ELR (cell line): Measurements from ENCODE around the gene SMIM44.

Experiments used
- DNase-seq: peaks from one replicate; pipeline ENCODE4 v3.0.0-alpha.2; 2015; ENCODE audit warnings: low read depth

SMIM44 gene

DNA sequence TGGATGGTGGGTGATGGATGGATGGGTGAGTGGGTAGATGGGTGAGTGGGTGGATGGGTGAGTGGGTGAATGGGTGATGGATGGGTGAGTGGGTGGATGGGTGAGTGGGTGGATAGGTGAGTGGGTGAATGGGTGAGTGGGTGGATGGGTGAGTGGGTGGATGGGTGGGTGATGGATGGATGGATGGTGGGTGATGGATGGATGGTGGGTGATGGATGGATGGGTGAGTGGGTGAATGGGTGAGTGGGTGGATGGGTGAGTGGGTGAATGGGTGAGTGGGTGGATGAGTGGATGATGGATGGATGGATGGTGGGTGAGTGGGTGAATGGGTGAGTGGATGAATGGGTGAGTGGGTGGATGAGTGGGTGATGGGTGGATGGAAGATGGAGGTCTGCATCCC lies 5.7 kb downstream of the SMIM44 start:
- no peak for DNase-seq

DNA sequence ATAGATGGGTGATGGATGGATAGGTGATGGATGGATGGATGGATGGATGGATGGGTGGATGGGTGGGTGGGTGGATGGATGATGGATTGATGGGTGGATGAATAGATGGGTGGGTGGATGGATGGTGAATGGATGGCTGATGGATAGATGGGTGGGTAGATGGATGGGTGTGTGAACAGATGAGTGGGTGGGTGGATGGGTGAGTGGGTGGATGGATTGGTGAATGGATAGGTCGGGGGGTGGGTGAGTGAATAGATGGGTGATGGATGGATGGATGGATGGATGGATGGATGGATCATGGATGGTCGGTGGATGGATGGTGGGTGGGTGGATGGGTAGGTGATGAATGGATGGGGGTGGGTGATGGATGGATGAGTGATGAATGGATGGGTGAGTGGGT lies 6.4 kb downstream of the SMIM44 start:
- DNase-seq = no peak

DNA sequence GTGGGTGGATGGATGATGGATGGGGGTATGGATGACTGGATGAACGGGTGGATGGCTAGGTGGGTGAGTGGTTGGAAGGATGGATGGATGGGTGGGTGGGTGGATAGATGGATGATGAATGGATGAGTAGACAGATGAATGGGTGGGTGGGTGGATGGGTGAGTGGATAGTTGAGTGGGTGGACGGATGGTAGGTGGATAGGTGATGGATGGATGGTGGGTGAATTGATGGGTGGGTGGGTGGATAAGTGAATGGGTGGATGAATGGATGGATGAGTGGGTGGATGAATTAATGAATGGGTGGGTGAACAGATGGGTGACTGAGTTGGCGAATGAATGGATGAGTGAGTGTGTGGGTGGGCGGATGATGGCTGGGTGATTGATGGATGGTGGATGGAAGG lies 7.8 kb downstream of the SMIM44 start:
- DNase-seq = no peak

DNA sequence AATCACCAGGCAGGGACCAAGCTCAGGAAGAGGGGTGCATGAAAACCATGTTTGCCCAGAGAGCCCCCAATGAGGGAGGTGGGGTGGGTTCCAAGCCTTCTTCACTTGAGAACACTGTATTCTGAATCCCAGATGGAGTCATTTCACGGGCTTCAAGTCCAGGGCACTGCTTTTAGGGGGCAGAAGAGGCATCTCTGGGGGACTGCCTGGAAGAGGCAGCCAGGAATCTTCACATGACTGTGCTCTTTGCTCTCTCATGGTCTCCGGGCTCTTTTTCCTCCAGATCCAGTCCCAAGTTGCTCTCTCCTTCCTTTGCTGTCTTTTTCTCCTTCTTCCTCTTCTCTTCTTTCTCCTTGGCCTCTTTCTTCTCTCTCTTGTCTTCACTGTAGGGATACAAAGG lies 8.6 kb downstream of the SMIM44 start:
- DNase-seq = no peak

DNA sequence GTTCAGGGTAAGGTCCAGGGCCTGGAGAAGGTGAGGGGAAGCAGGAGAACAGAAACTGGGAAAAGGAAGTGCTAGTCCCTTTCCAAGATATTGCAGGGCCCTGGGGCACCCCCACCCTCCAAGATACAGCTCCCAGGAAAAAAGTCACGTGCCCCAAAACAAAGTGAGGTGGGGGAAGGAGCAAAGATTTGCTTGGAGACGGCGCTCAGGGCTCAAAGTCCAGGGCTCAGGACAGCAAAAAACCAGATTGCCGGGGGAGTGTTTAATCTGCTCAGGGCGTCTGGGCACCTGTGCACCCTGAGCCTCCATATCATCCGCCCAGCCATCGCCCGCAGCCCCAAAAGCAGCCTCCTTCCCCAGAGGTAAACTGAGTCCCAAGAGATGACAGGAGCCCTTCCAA lies 9.2 kb downstream of the SMIM44 start:
- no peak for DNase-seq

DNA sequence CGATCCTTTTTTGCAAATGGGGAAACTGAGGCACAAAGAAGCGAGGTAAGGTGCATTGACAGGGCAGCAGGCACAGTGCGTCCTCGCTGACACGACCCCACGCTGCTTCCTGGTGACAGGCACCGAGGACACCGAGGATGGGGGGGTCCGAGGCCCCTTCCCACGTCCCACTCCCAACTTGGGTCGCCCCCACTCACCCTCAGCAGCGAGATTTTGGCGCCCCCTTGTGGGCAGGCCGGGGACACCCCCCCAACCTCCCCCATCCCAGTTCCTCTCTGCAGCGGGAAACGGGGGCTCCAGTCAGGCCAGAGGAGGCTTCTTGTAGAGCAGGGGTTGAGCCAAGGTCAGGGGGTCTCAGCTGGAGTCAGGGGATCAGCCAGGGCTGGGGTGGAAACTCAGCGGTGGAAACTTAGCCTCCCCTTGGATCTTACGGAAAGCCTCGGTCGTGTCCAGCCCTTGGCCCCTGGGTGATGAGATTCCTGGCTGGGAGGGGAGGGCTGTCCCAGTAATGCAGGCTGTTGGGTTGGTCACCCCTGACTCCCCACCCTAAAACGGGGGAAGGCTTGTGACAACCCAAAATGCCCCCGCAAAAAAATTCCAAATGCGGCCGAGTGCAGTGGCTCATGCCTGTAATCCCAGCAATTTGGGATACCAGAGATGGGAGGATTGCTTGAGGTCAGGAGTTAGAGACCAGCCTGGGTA lies 11.1 kb downstream of the SMIM44 start:
- DNase-seq = peak; percentile 36

DNA sequence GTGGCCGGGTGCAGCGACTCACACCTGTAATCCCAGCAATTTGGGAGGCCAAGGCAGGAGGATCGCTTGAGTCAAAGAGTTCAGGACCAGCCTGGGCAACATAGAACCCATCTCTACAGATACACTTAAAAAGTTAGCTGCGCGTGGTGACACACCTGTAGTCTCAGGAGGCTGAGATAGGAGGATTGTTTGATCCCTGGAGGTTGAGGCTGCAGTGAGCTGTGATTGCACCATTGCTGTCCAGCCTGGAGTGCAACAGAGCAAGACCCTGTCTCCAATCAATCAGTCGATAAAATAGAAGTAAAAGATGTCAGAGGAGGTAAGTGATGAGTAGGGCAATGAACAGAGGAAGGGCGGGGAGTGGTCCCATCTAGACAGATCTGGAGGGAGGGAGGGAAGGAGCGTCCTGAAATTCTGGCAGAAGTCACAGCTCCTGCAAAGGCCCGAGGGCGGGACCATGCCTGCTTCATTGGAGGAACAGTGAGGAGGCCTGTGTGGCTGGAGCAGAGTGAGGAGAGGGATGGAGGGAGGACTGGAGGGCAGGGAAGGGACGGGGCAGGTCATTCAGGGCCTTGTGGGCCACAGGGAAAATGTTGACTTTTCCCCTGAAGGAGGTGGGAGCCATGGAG lies 12.6 kb downstream of the SMIM44 start:
- no peak for DNase-seq

DNA sequence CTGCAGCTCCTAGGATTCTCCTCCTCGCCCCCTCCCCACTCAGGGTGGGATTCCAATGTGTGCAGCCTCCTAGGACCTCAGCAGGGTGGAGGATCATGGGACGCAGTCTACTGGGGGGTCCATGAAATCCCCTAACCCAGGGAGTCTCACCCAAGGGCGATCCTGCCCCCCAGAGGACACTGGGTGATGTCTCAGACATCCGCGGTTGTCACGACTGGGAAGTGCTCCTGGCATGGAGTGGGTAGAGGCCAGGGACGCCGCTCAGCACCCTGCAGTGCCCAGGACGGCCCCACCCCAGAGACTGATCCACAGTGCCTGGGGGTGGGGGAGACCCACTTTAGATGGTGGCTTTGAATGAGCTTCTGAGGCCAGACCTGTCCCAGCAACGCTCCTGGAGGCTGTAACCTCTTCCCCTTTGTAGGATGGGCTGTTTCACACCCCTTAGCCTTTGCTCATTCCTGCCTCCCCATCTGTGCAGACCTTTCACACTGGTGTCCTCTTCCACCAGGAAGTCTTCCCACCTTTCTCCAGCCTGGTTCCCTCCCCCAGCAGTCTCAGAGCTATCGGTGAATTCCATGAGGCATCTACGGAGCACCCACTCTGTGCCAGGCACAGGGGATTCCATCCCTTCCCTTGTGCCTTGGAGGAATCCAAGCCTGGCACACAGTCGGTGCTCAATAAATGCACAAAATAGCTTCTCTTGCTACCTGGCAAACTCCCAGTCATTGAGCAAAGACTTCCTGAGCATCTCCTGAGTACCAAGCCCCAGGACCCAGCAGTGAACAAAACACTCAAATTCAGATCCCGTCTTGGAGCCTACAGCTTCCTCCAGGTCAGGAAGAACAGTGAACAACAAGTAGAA lies 13.4 kb downstream of the SMIM44 start:
- DNase-seq = no peak

DNA sequence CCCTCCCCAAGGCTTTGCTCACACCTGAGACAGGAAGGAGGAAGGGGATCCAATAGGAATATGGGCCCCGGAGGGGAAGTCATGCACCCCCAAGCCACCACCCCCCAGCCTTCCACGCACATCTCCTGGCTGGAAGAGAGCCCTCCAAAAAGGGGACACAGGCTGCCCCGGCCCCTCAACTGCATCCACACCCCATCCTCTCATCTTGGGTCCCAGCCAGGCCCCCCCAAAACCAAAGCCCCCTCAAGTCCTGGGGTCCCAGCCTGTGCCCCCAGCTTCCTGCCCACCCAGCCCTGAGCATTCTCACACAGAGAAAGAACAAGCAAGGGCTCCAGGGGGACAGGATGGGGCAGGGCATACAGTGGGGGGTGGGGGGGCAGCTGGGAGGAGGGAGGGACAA lies 15.0 kb downstream of the SMIM44 start:
- DNase-seq = no peak

DNA sequence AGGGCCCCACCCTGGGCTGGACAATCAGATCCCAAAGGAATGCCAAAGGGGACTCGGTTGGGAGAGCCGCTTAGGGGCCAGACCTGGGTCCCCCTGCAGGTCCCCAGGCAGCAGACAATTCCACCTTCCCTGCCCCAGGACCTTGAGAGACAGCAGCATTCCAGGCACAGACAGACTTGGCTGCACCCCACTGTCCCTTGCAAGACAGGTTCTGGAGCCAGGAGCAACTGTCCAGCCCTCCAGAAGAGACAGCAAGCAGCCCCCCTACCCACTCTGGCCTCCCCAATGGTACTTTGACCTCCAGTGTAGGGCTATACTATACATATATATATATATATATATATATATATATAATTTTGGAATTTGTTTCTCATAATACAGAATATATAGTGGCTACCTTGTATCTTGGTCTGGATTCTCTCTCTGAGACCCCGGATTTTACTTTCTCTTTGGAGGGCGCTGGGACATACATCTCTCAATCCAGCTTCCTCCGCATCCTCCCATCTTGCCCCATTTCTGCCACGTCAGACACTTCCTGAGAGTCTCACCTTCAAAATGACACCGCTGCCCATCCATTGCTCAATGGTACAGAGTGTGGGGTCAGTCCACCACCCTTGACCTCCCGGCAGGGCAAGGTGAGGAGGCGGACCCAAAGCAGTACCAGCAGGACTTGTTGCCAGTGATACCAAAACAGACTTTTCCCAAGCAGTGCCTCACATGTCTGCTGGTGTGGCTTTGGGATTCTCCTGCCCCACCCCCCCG lies 15.6 kb downstream of the SMIM44 start:
- no peak for DNase-seq

DNA sequence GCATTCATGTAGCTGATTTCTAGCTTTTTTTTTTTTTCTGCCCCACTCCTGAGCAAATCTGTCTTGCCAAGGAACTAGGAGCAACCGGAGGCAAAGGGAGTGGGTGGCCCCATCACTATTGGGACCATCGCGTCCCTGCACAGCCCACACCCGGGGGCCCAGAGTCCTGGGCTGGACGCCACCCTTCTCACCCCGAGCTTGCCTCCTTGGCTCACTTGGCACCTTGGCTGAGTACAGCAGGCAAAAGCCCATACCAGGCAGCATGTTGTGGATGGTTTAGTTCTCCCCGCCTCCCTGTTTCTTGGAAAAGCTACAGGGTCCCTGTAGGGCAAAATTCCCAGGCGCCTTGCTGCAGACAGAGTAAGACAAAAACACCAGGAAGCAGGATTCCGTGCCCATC lies 16.6 kb downstream of the SMIM44 start:
- no peak for DNase-seq

DNA sequence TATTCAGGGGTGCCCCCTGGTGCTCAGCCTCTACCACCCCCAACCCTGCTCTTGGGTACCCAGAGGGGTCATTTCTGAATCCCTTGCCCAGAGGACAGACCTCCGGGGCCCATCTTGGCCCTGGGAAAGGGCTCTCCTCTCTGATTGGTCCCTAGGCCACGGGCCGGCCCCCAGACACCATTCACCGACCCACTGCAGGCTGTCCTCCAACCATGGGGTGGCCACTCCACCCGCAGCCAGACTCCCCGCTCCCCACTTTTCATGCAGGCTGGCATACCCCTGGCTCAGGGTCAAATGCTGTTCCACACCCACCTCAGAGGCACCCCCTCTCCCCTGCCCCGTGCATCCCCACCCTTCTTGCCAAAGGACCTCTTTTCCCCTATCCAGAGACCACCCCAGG lies 17.7 kb downstream of the SMIM44 start:
- no peak for DNase-seq

DNA sequence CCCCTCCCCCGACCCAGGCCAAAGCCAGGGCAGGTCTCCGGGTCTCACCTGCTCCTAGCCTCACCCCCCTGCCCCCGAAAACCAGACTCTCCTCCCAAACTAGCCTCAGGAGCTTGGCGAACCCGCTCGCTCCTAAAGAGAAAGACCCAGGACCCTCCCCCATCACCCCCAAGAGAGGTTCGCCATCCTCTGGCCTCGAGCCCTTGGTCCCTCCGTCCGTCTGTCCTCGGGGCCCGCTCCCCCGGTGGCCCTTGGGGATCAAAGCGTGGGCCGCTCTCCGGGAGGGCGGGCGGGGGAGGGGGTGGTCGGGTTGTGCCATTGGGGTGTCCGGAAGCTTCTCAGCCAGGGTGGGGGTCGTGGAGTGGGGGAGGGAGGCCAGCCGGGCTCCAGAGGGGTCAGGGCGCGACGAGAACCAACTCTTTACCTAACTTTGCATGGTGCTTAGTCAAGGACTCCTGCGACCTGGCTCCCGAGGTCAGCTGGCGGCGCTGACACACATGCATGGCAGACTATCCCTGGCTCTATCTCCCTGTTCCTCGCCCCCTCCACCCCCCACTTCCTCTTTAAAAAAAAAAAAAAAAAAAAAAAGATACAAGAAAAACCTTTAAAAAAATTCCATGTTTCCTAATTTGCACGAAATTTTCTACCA lies 18.5 kb downstream of the SMIM44 start:
- no peak for DNase-seq

DNA sequence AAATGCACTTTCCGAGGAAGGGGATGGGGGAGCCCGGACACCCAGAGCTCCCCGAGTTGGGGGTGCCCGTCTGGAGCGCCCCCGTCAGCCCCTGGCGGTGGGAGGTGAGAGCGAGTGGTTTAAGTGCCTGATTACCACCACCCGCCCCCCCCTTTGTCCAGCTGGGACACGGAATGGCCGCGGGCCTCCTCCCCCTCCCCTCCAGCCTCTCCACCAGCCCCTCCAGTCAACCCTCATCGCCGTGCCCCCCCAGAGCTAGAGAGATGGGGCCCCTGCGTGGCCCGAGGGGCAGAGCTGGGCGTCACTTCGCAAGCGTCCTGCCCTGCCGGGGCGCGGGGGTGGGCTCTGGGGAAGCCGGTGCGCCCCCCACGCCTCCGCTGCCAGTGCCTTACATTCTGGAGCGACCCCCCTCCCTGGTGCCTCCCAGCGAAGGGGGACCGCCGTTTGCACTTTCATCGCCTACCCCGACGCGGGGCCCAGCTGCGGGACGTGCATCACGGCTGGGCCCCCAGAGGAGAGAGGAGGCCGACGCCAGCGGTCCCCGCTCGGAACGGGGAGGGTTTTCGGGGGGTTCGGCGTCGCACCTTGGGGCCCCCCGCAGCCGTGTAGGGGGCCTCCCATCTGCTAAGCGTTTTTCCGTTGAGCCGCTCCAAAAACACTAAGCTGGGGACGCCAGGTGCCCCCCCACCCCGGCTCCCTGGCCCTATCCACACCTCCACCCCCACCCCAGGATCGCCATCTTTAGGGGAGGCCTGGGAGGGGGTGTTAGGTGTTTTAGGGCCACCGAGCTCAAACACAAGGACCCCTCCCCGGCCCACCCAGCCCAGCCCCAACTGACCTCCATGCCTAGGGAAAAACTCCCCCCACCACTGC lies 19.3 kb downstream of the SMIM44 start:
- DNase-seq = no peak

DNA sequence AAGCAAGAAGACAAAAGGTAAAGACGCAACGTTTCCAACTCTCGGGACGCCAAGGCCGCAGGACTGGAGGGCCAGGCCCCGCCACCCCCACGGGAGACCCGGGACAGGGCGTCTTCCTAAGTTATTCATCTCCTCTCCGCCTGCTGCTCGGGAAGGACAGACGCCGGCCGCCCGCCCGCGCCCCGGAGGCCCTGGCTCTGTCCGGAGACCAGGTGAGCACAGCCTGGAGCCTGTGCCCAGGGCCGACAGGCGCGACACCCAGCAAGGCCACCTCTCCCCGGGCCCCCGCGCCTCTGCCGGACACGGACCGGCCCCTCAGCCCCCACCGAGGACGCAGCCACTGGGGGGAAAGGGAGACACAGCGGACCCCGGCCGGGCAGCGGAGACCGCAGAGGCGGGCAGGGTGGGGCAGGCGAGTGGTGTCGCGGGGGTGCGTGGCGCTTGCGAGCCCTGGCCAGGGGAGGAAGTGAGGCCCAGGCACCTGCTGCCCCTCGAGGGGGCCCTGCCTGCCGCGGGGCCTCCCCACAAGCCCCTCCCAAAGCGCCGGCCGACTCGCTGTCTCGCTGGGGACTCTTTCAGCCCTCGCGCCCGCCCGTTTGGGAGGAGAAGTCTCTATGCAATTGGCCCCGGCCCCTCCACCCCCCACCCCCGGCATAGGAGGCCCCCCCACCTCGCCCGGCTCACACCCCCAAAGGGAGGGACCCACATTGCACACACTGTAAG lies 20.1 kb downstream of the SMIM44 start:
- DNase-seq = no peak

DNA sequence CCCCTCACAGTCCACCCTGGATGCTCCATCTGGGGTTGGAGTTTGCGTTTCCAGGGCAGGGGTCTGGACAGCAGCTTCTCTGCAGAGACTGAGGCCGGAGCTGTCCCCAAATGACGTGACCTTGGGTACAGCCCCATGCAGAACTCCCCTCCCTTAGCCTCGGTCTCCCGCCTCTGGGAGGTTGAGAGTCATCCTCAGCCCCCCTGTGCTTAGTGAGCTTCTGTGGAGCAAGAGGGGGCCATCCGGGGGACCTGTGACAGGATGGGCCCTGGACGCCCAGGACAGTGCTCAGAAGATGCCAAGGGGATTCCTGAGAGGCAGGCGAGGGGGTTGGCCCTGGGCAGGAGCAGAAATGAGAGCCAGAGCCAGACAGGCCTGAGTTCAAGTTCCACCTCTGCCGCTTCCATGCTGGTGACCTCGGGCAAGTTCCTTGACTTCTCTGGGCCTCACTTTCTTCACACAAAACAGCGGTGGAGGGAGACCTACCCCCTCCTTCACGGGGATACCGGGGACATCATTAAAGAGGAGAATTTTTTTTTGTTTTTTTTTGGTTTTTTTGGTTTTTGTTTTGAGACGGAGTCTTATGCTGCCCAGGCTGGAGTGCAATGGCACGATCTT lies 23.2 kb downstream of the SMIM44 start:
- no peak for DNase-seq

DNA sequence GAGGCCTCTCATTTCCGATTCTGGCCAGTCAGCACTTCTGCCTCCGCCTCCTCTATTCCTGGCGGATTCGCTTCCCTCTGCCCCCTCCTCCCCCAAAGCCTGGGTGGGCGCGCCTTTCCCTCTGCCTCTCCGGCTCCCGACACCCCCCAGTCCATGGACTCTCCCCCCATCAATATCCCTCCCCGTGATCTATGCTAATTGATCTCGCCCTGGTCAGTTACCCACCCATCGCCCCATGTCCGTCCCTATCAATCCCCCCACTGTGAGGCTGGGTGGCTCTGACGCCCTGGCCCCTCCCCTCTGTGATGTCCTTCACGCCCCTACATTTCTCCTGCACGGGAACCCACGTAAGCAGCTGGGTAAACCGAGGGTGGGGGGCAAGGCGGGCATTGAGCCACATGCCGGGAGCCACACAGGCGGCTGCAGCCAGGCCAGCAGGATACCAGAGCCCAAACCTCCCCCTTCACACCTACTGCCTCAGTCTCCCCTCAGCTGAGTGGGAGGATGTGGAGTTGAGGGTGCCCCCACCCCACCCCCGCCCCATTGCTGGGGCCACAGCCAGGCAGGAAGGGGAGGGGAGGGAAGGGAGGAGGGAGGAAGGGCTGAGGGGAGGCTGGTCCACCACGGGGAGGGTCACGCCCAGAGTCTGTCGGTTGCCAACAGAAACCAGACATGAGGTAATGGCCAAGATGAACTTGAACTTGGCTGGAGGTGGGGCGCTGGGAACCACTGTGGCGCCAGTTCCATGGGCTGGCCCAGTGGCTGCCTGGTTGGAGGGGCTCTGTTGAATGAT lies 24.0 kb downstream of the SMIM44 start:
- DNase-seq = peak; percentile 50

DNA sequence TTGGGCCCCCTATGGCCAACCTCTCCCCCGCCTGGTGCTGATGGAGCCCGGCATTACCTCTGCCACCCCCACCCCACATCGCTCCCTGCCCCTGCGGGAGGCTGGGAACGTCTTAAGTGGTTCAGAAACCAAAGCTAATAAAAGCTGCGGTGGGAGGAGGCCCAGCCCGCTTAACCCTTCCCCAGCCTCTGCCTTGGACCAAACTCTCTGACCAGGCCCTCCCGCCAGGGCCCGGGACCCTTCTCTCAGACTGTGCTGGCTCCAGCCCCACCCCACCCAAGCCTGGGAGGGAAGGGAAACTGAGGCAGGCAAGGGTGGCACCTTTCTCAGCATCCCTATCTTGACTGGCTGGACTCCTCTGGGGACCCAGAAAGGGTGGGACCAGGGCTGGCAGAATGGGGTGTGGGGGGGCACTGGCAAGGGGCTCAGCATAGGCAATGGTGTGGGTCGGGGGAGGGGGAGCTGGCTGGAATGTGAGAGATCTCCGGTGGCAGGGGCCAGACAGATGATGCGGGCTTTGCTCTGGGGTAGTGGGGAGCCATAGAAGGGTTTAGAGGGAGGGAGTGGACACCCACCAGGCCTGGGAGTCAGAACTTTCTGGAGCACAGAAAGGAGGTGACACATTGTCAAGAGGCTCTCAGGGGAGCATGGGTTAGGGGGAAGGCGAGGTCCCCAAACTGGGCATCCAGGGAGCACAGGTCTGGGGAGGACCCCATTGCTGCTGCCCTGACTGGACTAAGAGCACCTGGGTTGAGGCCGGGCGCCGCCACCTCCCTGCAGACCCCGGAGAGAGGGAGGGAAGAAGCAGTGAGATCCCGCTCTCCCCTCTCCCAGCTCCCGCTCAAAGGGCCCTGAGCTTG lies 24.8 kb downstream of the SMIM44 start:
- no peak for DNase-seq
